WTC11 (cell line): ENCODE data around the gene ASNSD1. TPM values are rescaled to one million over a fixed set of nuclear protein-coding genes. Genes with fewer than 3 reads are reported as not detected.
A peak's percentile ranks its signal among the peaks of the same experiment; 100 is the strongest.

Experiments used
- ATAC-seq: fragments of 200-7000 bp; cut with Tn5 transposase; 2 replicates; pipeline ENCODE4 v1.10.0; 2021; ENCODE audit warnings: mild to moderate bottlenecking, moderate library complexity
- CTCF ChIA-PET: fragments of 300-600 bp; sonication (Branson Sonifier 250); formaldehyde crosslinking; loops from one replicate; lab custom pipeline; 2021; ENCODE audit warnings: antibody characterized with exemption; lab: Charles Lee
- POLR2A ChIA-PET: fragments of 350-600 bp; sonication (Branson Sonifier 250); formaldehyde crosslinking; loops from one replicate; lab custom pipeline; 2021; ENCODE audit warnings: antibody characterized with exemption; lab: Charles Lee
- DNase-seq: peaks from one replicate; pipeline ENCODE4 v3.0.0; 2021; ENCODE audit warnings: low spot score
- H3K27ac Mint-ChIP-seq: 2 replicates; pipeline ENCODE4 v1.8.0; 2021; ENCODE audit warnings: mixed read lengths
- H3K27me3 Mint-ChIP-seq: 2 replicates; pipeline ENCODE4 v1.8.0; 2021; ENCODE audit warnings: low read depth, mild to moderate bottlenecking, moderate library complexity, mixed read lengths
- H3K36me3 Mint-ChIP-seq: 2 replicates; pipeline ENCODE4 v1.8.0; 2021; ENCODE audit warnings: mixed read lengths
- H3K4me1 Mint-ChIP-seq: 2 replicates; pipeline ENCODE4 v1.8.0; 2022; ENCODE audit warnings: mixed read lengths
- H3K4me3 Mint-ChIP-seq: 2 replicates; pipeline ENCODE4 v1.8.0; 2021; ENCODE audit warnings: mild to moderate bottlenecking, moderate library complexity, mixed read lengths
- H3K9me3 Mint-ChIP-seq: 2 replicates; pipeline ENCODE4 v1.8.0; 2021; ENCODE audit warnings: mixed read lengths
- ESRRA ChIP-seq: sonication (generic); formaldehyde crosslinking; IDR thresholded peaks from 2 replicates; pipeline ENCODE4 v1.8.1; 2022; ENCODE audit warnings: mild to moderate bottlenecking, missing genetic modification reagents, borderline replicate concordance
- FOXP1 ChIP-seq: sonication (generic); formaldehyde crosslinking; IDR thresholded peaks from 2 replicates; pipeline ENCODE4 v1.8.0; 2022; ENCODE audit warnings: missing genetic modification reagents, mild to moderate bottlenecking, moderate library complexity, borderline replicate concordance
- GABPB1 ChIP-seq: sonication (generic); formaldehyde crosslinking; IDR thresholded peaks from 2 replicates; pipeline ENCODE4 v1.8.1; 2023; ENCODE audit warnings: mild to moderate bottlenecking, missing genetic modification reagents
- GRHL2 ChIP-seq: fragments of 250-450 bp; sonication (Bioruptor Pico); IDR thresholded peaks from 2 replicates; pipeline ENCODE4 v1.8.0; 2022; ENCODE audit warnings: mild to moderate bottlenecking, moderate library complexity; ENCODE audit not compliant: insufficient replicate concordance, severe bottlenecking
- HMGA2 ChIP-seq: fragments of 250-450 bp; sonication (Bioruptor Pico); IDR thresholded peaks from 2 replicates; pipeline ENCODE4 v1.4.0; 2021; ENCODE audit warnings: mild to moderate bottlenecking, moderate library complexity
- JAZF1 ChIP-seq: fragments of 250-450 bp; sonication (Bioruptor Pico); IDR thresholded peaks from 2 replicates; pipeline ENCODE4 v1.9.0; 2021; ENCODE audit warnings: moderate library complexity, mild to moderate bottlenecking, inconsistent platforms
- NFATC4 ChIP-seq: fragments of 250-450 bp; sonication (Bioruptor Pico); IDR thresholded peaks from 2 replicates; pipeline ENCODE4 v1.9.0; 2021; ENCODE audit warnings: mild to moderate bottlenecking
- OVOL2 ChIP-seq: fragments of 250-450 bp; sonication (Bioruptor Pico); IDR thresholded peaks from 2 replicates; pipeline ENCODE4 v1.9.0; 2021; ENCODE audit warnings: mild to moderate bottlenecking, borderline replicate concordance
- TCF7 ChIP-seq: sonication (generic); formaldehyde crosslinking; IDR thresholded peaks from 2 replicates; pipeline ENCODE4 v1.8.0; 2022; ENCODE audit warnings: mild to moderate bottlenecking, low read depth, missing genetic modification reagents, moderate library complexity
- TEAD1 ChIP-seq: sonication (generic); formaldehyde crosslinking; IDR thresholded peaks from 2 replicates; pipeline ENCODE4 v1.8.0; 2022; ENCODE audit warnings: mild to moderate bottlenecking, missing genetic modification reagents
- TEAD4 ChIP-seq: sonication (generic); formaldehyde crosslinking; IDR thresholded peaks from 2 replicates; pipeline ENCODE4 v1.8.0; 2022; ENCODE audit warnings: mild to moderate bottlenecking, missing genetic modification reagents
- ZNF232 ChIP-seq: sonication (generic); formaldehyde crosslinking; IDR thresholded peaks from 2 replicates; pipeline ENCODE4 v1.8.0; 2022; ENCODE audit warnings: mild to moderate bottlenecking, missing genetic modification reagents
- ZNF423 ChIP-seq: fragments of 250-450 bp; sonication (Bioruptor Pico); IDR thresholded peaks from 2 replicates; pipeline ENCODE4 v2.1.2; 2022; ENCODE audit warnings: mild to moderate bottlenecking, moderate library complexity
- total RNA-seq: library from RNA; stranded (reverse); gene quantifications from 3 replicates; pipeline ENCODE4 v1.2.3, GENCODE V29; 2021
- TF ChIP-seq, protein P1 (sequence below): sonication (generic); formaldehyde crosslinking; IDR thresholded peaks from 2 replicates; pipeline ENCODE4 v1.8.0; 2023; ENCODE audit warnings: mild to moderate bottlenecking, missing genetic modification reagents
- TF ChIP-seq, protein P2 (sequence below): sonication (generic); formaldehyde crosslinking; conservative IDR thresholded peaks from 2 replicates; pipeline ENCODE4 v1.8.1; 2023; ENCODE audit warnings: mild to moderate bottlenecking, low read depth, missing genetic modification reagents, moderate library complexity
- TF ChIP-seq, protein P3 (sequence below): sonication (generic); formaldehyde crosslinking; IDR thresholded peaks from 2 replicates; pipeline ENCODE4 v1.8.1; 2023; ENCODE audit warnings: mild to moderate bottlenecking, missing genetic modification reagents
- TF ChIP-seq, protein P4 (sequence below): fragments of 250-450 bp; sonication (Bioruptor Pico); IDR thresholded peaks from 2 replicates; pipeline ENCODE4 v2.1.2; 2022; ENCODE audit warnings: mild to moderate bottlenecking, moderate library complexity
- TF ChIP-seq, protein P5 (sequence below): sonication (generic); formaldehyde crosslinking; IDR thresholded peaks from 2 replicates; pipeline ENCODE4 v1.8.0; 2022; ENCODE audit warnings: mild to moderate bottlenecking, missing genetic modification reagents
- TF ChIP-seq, protein P6 (sequence below): sonication (generic); formaldehyde crosslinking; IDR thresholded peaks from 2 replicates; pipeline ENCODE4 v1.8.1; 2022; ENCODE audit warnings: mild to moderate bottlenecking, missing genetic modification reagents, moderate library complexity, borderline replicate concordance
- TF ChIP-seq, protein P7 (sequence below): sonication (generic); formaldehyde crosslinking; IDR thresholded peaks from 2 replicates; pipeline ENCODE4 v1.8.1; 2023; ENCODE audit warnings: mild to moderate bottlenecking, missing genetic modification reagents, moderate library complexity

Gene ASNSD1
- total RNA-seq, 1 experiment from 2014 or later, result 30.5 TPM

DNA sequence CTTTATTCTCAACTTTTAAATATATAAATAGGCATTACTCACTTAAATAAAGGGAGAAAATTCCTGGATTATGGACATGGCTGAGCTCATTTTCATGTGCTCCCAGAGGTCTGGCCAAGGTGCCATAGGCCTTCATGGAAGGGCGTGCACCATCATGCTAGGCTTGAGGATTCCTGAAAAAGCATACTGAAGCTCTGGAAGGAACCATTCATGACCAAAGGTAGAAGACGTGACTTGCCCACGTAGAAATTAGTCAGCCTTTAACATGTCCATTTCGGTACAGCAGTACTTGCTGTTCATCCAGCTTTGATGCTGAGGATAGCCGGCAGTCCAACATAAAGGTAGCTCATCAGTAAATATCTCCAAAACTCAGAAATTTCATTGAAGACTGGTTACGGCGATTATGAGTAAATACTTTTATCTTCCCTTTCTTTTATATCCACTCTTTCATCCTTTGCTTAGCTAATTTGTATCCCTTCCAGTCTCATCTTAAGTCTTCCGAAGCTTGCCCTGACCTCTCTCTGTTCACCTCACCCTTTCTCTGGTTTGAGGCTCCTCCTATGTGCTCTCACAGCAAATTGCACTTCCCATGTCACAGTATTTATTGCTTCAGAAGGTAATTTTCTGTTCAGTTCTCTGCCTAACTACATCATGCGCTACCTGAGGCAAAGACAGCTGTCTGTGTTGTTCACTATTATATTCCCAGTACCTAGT, 32.3 kb upstream of the ASNSD1 start:
- TF ChIP-seq, protein P1, sequence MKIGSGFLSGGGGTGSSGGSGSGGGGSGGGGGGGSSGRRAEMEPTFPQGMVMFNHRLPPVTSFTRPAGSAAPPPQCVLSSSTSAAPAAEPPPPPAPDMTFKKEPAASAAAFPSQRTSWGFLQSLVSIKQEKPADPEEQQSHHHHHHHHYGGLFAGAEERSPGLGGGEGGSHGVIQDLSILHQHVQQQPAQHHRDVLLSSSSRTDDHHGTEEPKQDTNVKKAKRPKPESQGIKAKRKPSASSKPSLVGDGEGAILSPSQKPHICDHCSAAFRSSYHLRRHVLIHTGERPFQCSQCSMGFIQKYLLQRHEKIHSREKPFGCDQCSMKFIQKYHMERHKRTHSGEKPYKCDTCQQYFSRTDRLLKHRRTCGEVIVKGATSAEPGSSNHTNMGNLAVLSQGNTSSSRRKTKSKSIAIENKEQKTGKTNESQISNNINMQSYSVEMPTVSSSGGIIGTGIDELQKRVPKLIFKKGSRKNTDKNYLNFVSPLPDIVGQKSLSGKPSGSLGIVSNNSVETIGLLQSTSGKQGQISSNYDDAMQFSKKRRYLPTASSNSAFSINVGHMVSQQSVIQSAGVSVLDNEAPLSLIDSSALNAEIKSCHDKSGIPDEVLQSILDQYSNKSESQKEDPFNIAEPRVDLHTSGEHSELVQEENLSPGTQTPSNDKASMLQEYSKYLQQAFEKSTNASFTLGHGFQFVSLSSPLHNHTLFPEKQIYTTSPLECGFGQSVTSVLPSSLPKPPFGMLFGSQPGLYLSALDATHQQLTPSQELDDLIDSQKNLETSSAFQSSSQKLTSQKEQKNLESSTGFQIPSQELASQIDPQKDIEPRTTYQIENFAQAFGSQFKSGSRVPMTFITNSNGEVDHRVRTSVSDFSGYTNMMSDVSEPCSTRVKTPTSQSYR (CRISPR knock-in tag), result no peak
- no peak for TF ChIP-seq TEAD1 (CRISPR knock-in tag)
- TF ChIP-seq OVOL2 (CRISPR knock-in tag), result no peak
- no peak for TF ChIP-seq FOXP1 (CRISPR knock-in tag)
- TF ChIP-seq ESRRA (CRISPR knock-in tag), result no peak
- TF ChIP-seq, protein P2, sequence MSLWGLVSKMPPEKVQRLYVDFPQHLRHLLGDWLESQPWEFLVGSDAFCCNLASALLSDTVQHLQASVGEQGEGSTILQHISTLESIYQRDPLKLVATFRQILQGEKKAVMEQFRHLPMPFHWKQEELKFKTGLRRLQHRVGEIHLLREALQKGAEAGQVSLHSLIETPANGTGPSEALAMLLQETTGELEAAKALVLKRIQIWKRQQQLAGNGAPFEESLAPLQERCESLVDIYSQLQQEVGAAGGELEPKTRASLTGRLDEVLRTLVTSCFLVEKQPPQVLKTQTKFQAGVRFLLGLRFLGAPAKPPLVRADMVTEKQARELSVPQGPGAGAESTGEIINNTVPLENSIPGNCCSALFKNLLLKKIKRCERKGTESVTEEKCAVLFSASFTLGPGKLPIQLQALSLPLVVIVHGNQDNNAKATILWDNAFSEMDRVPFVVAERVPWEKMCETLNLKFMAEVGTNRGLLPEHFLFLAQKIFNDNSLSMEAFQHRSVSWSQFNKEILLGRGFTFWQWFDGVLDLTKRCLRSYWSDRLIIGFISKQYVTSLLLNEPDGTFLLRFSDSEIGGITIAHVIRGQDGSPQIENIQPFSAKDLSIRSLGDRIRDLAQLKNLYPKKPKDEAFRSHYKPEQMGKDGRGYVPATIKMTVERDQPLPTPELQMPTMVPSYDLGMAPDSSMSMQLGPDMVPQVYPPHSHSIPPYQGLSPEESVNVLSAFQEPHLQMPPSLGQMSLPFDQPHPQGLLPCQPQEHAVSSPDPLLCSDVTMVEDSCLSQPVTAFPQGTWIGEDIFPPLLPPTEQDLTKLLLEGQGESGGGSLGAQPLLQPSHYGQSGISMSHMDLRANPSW (CRISPR knock-in tag), result no peak
- TF ChIP-seq ZNF232 (CRISPR knock-in tag), result no peak
- TF ChIP-seq JAZF1 (CRISPR knock-in tag), result no peak
- no peak for TF ChIP-seq GABPB1 (CRISPR knock-in tag)
- TF ChIP-seq, protein P3, sequence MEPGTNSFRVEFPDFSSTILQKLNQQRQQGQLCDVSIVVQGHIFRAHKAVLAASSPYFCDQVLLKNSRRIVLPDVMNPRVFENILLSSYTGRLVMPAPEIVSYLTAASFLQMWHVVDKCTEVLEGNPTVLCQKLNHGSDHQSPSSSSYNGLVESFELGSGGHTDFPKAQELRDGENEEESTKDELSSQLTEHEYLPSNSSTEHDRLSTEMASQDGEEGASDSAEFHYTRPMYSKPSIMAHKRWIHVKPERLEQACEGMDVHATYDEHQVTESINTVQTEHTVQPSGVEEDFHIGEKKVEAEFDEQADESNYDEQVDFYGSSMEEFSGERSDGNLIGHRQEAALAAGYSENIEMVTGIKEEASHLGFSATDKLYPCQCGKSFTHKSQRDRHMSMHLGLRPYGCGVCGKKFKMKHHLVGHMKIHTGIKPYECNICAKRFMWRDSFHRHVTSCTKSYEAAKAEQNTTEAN, result no peak
- TF ChIP-seq, protein P4, sequence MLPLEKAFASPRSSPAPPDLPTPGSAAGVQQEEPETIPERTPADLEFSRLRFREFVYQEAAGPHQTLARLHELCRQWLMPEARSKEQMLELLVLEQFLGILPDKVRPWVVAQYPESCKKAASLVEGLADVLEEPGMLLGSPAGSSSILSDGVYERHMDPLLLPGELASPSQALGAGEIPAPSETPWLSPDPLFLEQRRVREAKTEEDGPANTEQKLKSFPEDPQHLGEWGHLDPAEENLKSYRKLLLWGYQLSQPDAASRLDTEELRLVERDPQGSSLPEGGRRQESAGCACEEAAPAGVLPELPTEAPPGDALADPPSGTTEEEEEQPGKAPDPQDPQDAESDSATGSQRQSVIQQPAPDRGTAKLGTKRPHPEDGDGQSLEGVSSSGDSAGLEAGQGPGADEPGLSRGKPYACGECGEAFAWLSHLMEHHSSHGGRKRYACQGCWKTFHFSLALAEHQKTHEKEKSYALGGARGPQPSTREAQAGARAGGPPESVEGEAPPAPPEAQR (CRISPR knock-in tag), result no peak
- TF ChIP-seq, protein P5, sequence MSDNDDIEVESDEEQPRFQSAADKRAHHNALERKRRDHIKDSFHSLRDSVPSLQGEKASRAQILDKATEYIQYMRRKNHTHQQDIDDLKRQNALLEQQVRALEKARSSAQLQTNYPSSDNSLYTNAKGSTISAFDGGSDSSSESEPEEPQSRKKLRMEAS (CRISPR knock-in tag), result no peak
- no peak for TF ChIP-seq NFATC4 (CRISPR knock-in tag)
- TF ChIP-seq, protein P6, sequence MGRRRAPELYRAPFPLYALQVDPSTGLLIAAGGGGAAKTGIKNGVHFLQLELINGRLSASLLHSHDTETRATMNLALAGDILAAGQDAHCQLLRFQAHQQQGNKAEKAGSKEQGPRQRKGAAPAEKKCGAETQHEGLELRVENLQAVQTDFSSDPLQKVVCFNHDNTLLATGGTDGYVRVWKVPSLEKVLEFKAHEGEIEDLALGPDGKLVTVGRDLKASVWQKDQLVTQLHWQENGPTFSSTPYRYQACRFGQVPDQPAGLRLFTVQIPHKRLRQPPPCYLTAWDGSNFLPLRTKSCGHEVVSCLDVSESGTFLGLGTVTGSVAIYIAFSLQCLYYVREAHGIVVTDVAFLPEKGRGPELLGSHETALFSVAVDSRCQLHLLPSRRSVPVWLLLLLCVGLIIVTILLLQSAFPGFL (CRISPR knock-in tag), result no peak
- TF ChIP-seq TEAD4 (CRISPR knock-in tag), result no peak
- TF ChIP-seq ZNF423 (CRISPR knock-in tag), result no peak
- TF ChIP-seq HMGA2, result no peak
- no peak for TF ChIP-seq TCF7 (CRISPR knock-in tag)
- no peak for TF ChIP-seq GRHL2
- TF ChIP-seq, protein P7, sequence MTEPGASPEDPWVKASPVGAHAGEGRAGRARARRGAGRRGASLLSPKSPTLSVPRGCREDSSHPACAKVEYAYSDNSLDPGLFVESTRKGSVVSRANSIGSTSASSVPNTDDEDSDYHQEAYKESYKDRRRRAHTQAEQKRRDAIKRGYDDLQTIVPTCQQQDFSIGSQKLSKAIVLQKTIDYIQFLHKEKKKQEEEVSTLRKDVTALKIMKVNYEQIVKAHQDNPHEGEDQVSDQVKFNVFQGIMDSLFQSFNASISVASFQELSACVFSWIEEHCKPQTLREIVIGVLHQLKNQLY (CRISPR knock-in tag), result no peak
- no peak for DNase-seq
- no peak overlapping the region for H3K4me3 Mint-ChIP-seq
- ChIA-PET POLR2A (interaction anchor here (0.7 kb wide), 1 partner anchor 48 kb away, joined by 3 read pairs; the partner anchor contains the start of gene SLC40A1), CTCF (interaction anchor here (1.0 kb wide), 1 partner anchor 15 kb away, joined by 3 read pairs; no protein-coding TSS in a partner anchor)
- no peaks in the 10 kb centered on the region for H3K9me3 Mint-ChIP-seq
- H3K4me1 Mint-ChIP-seq, result peaks cover 17% of the 10 kb centered on the region
- no peaks in the 10 kb centered on the region for H3K27me3 Mint-ChIP-seq
- peak; percentile 13 for ATAC-seq
- H3K36me3 Mint-ChIP-seq, result no peaks in the 10 kb centered on the region
- no peak overlapping the region for H3K27ac Mint-ChIP-seq
